GM23338 (cell line): ENCODE measurements around the gene SSU72. TPM values are rescaled to one million over a fixed set of nuclear protein-coding genes. Genes with fewer than 3 reads are reported as not detected.
A peak's percentile ranks its signal among the peaks of the same experiment; 100 is the strongest.

Experiments used
- ATAC-seq: fragments of 200-7000 bp; cut with Tn5 transposase; 3 replicates; pipeline ENCODE4 v1.9.1; 2020
- DNase-seq: peaks from one replicate; pipeline ENCODE4 v3.0.0-alpha.2; 2015; ENCODE audit warnings: low spot score
- H2AFZ ChIP-seq: fragments of 200-600 bp; sonication (generic); 2 replicates; pipeline ENCODE4 v1.8.0; 2016; ENCODE audit warnings: antibody characterized with exemption, mild to moderate bottlenecking, moderate library complexity
- H3F3A ChIP-seq: fragments of 200-600 bp; sonication (generic); replicated peaks from 2 replicates; pipeline ENCODE4 v1.8.0; 2017; ENCODE audit warnings: antibody characterized with exemption, mixed run types, low read depth
- H3K27ac ChIP-seq: fragments of 200-600 bp; sonication (generic); 2 replicates; pipeline ENCODE4 v1.6.1; 2016; ENCODE audit warnings: low read depth
- H3K27me3 ChIP-seq: fragments of 200-600 bp; sonication (generic); 2 replicates; pipeline ENCODE4 v1.8.0; 2016; ENCODE audit warnings: mild to moderate bottlenecking, mixed run types, moderate library complexity; ENCODE audit not compliant: insufficient read depth
- H3K36me3 ChIP-seq: fragments of 200-600 bp; sonication (generic); 2 replicates; pipeline ENCODE4 v1.8.0; 2016; ENCODE audit warnings: mild to moderate bottlenecking; ENCODE audit not compliant: insufficient read depth
- H3K4me1 ChIP-seq: fragments of 200-600 bp; sonication (generic); 2 replicates; pipeline ENCODE4 v1.8.0; 2016; ENCODE audit warnings: mild to moderate bottlenecking, moderate library complexity; ENCODE audit not compliant: insufficient read depth
- H3K4me2 ChIP-seq: fragments of 200-600 bp; sonication (generic); 2 replicates; pipeline ENCODE4 v1.7.1; 2017; ENCODE audit warnings: mixed run types
- H3K4me3 ChIP-seq: fragments of 200-600 bp; sonication (generic); 2 replicates; pipeline ENCODE4 v1.6.1; 2016; ENCODE audit warnings: mixed run types
- H3K79me2 ChIP-seq: fragments of 200-600 bp; sonication (generic); replicated peaks from 2 replicates; pipeline ENCODE4 v1.8.0; 2017; ENCODE audit warnings: mild to moderate bottlenecking; ENCODE audit not compliant: insufficient read depth
- H3K9me2 ChIP-seq: fragments of 200-600 bp; sonication (generic); 2 replicates; pipeline ENCODE4 v1.8.0; 2017; ENCODE audit not compliant: insufficient read depth
- H4K20me1 ChIP-seq: fragments of 200-600 bp; sonication (generic); replicated peaks from 2 replicates; pipeline ENCODE4 v1.8.0; 2017; ENCODE audit warnings: mild to moderate bottlenecking; ENCODE audit not compliant: insufficient read depth
- H3K27ac Mint-ChIP-seq: 2 replicates; pipeline ENCODE4 v1.8.0; 2020; ENCODE audit warnings: inconsistent platforms, mild to moderate bottlenecking, moderate library complexity, mixed read lengths
- H3K27me3 Mint-ChIP-seq: 3 replicates; pipeline ENCODE4 v1.8.0; 2022; ENCODE audit warnings: low read depth, mild to moderate bottlenecking, moderate library complexity, mixed read lengths, inconsistent platforms; ENCODE audit not compliant: insufficient read depth, poor library complexity
- H3K36me3 Mint-ChIP-seq: 3 replicates; pipeline ENCODE4 v1.8.0; 2021; ENCODE audit warnings: low read depth, mild to moderate bottlenecking, inconsistent platforms, moderate library complexity, mixed read lengths
- H3K4me1 Mint-ChIP-seq: 3 replicates; pipeline ENCODE4 v1.8.0; 2020; ENCODE audit warnings: mild to moderate bottlenecking, inconsistent platforms, mixed read lengths
- H3K4me3 Mint-ChIP-seq: 3 replicates; pipeline ENCODE4 v1.8.0; 2021; ENCODE audit warnings: moderate library complexity, mild to moderate bottlenecking, inconsistent platforms, mixed read lengths
- H3K9me3 Mint-ChIP-seq: 3 replicates; pipeline ENCODE4 v1.8.0; 2020; ENCODE audit warnings: moderate library complexity, mild to moderate bottlenecking, inconsistent platforms, mixed read lengths
- CREB1 ChIP-seq: fragments of 250-450 bp; sonication (Bioruptor Pico); IDR thresholded peaks from 2 replicates; pipeline ENCODE4 v1.5.0; 2020; ENCODE audit warnings: low read depth, mild to moderate bottlenecking, moderate library complexity
- EZH2 ChIP-seq: fragments of 200-600 bp; sonication (generic); IDR thresholded peaks from one replicate; pipeline ENCODE4 v1.8.0; 2017; ENCODE audit warnings: antibody characterized with exemption, mild to moderate bottlenecking, low read depth; ENCODE audit not compliant: unreplicated experiment
- NANOG ChIP-seq: IDR thresholded peaks from 2 replicates; pipeline ENCODE4 v1.6.1; 2016; ENCODE audit warnings: antibody characterized with exemption, borderline replicate concordance
- POLR2AphosphoS5 ChIP-seq: IDR thresholded peaks from 2 replicates; pipeline ENCODE4 v1.6.1; 2016; ENCODE audit warnings: antibody characterized with exemption, low read depth
- STAT1 ChIP-seq: IDR thresholded peaks from one replicate; pipeline ENCODE4 v1.6.1; 2016; ENCODE audit warnings: antibody characterized with exemption; ENCODE audit not compliant: unreplicated experiment
- ZNF114 ChIP-seq: fragments of 250-450 bp; sonication (Bioruptor Pico); IDR thresholded peaks from 2 replicates; pipeline ENCODE4 v1.5.0; 2020; ENCODE audit warnings: mild to moderate bottlenecking, moderate library complexity
- ZNF331 ChIP-seq: fragments of 250-450 bp; sonication (Bioruptor Pico); IDR thresholded peaks from 2 replicates; pipeline ENCODE4 v1.5.0; 2020; ENCODE audit warnings: low read depth, mild to moderate bottlenecking, moderate library complexity
- polyA plus RNA-seq: library from polyadenylated mRNA; unstranded; fragments of >200 nt; fragmentation: Nextera tagmentation; extraction: Ambion mirVana; gene quantifications from 2 replicates; pipeline ENCODE4 v1.2.1, GENCODE V29; 2016
- total RNA-seq: library from RNA; depleted of rRNA; stranded (reverse); fragments of >200 nt; shearing (Covaris generic); gene quantifications from 2 replicates; pipeline ENCODE4 v1.2.3, GENCODE V29; 2014
- TF ChIP-seq, protein P1 (sequence below): IDR thresholded peaks from one replicate; pipeline ENCODE4 v1.6.1; 2018; ENCODE audit warnings: antibody characterized with exemption; ENCODE audit not compliant: unreplicated experiment
- TF ChIP-seq, protein P2 (sequence below): IDR thresholded peaks from 2 replicates; pipeline ENCODE4 v1.6.1; 2016; ENCODE audit warnings: antibody characterized with exemption

The SSU72 gene
- total and polyA plus RNA-seq, 2 experiments from 2014 or later, result 148 to 248 TPM

GRCh38 chr1:1600861-1601563 lies 26.3 kb upstream of the SSU72 start (continued):
- TF ChIP-seq, protein P1, sequence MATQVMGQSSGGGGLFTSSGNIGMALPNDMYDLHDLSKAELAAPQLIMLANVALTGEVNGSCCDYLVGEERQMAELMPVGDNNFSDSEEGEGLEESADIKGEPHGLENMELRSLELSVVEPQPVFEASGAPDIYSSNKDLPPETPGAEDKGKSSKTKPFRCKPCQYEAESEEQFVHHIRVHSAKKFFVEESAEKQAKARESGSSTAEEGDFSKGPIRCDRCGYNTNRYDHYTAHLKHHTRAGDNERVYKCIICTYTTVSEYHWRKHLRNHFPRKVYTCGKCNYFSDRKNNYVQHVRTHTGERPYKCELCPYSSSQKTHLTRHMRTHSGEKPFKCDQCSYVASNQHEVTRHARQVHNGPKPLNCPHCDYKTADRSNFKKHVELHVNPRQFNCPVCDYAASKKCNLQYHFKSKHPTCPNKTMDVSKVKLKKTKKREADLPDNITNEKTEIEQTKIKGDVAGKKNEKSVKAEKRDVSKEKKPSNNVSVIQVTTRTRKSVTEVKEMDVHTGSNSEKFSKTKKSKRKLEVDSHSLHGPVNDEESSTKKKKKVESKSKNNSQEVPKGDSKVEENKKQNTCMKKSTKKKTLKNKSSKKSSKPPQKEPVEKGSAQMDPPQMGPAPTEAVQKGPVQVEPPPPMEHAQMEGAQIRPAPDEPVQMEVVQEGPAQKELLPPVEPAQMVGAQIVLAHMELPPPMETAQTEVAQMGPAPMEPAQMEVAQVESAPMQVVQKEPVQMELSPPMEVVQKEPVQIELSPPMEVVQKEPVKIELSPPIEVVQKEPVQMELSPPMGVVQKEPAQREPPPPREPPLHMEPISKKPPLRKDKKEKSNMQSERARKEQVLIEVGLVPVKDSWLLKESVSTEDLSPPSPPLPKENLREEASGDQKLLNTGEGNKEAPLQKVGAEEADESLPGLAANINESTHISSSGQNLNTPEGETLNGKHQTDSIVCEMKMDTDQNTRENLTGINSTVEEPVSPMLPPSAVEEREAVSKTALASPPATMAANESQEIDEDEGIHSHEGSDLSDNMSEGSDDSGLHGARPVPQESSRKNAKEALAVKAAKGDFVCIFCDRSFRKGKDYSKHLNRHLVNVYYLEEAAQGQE, result no peak
- TF ChIP-seq POLR2AphosphoS5 (no peak), EZH2 (no peak), NANOG (no peak), CREB1 (CRISPR knock-in tag) (no peak), STAT1 (no peak), ZNF114 (CRISPR knock-in tag) (no peak)
- TF ChIP-seq, protein P2, sequence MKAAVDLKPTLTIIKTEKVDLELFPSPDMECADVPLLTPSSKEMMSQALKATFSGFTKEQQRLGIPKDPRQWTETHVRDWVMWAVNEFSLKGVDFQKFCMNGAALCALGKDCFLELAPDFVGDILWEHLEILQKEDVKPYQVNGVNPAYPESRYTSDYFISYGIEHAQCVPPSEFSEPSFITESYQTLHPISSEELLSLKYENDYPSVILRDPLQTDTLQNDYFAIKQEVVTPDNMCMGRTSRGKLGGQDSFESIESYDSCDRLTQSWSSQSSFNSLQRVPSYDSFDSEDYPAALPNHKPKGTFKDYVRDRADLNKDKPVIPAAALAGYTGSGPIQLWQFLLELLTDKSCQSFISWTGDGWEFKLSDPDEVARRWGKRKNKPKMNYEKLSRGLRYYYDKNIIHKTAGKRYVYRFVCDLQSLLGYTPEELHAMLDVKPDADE, result no peak

DNA sequence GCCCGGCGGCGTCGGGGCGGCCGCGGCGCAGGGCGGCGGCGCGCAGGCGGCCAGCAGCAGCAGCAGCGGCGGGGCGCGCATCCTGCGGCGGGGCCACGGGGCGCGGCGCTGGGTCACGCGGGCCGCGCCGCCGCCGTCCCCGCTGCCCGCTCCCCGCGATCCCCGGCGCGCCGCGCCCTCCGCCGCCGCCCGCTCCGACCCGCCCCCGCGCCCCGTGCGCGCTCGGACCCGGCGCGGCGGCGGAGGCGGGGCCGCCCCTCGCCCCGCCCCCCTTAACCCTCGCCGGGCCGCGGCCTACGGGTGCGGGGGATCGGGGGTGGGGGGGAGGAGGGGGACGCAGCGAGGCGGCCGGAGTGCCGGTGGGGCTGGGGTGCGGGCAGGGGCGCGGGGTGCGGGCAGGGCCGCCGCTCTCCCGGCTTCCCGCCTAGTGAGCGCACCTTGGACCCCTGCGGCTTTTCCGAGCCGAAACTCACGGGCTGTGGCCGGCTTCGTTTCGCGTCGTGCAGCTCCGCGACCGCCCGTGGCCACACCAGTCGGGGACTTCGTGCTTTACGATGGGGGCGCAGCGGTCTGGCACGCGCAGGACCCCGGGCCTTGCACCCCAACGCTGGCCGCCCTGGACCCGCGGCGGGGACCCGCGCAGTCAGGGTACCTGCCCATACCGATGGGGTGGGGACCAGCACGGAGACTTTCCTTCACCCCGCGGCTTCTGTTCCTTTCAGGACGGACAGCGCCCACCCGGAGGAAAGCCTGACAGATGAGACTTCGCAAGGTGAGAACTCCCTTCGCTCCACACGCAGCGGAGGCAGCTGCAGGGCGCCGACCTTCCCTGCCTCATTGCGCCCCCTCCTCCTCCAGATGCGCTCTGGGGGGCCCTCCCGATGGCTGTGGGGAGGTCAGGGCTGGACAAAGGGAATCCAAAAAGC lies 25.5 kb upstream of the SSU72 start, which contains the start of gene FNDC10:
TSS of gene FNDC10 (minus strand) at position 201 of the 926 bp plus-strand sequence. CDS start at position 81, 120 bp downstream.
- Mint-ChIP-seq H3K27me3 (peaks cover 48% of the 10 kb centered on the region), H3K4me1 (peaks cover 11% of the 10 kb centered on the region; the same call in 2 of the 3 replicates), H3K9me3 (no peaks in the 10 kb centered on the region), H3K4me3 (peak within 1 kb of the TSS; percentile 78), H3K27ac (no peak within 1 kb of the TSS), H3K36me3 (no peaks in the 10 kb centered on the region)
- Histone ChIP-seq H3F3A (peaks cover 5% of the 10 kb centered on the region; the same call in 1 of the 2 replicates), H3K36me3 (no peaks in the 10 kb centered on the region), H4K20me1 (no peaks in the 10 kb centered on the region), H3K4me3 (peak within 1 kb of the TSS; percentile 64), H3K27me3 (peaks cover 34% of the 10 kb centered on the region), H3K79me2 (no peaks in the 10 kb centered on the region), H3K9me2 (no peaks in the 10 kb centered on the region), H2AFZ (peak within 1 kb of the TSS; percentile 87; the same call in 1 of the 2 replicates), H3K4me1 (no peaks in the 10 kb centered on the region; the same call in 1 of the 2 replicates), H3K4me2 (peak within 1 kb of the TSS; percentile 80), H3K27ac (no peak within 1 kb of the TSS)
- DNase-seq (peak; percentile 69), ATAC-seq (peak; percentile 33)
- TF ChIP-seq NANOG, result no peak
- no peak for TF ChIP-seq ZNF331 (CRISPR knock-in tag)
- no peak for TF ChIP-seq ZNF114 (CRISPR knock-in tag)
- TF ChIP-seq, protein P1, result peak; percentile 66
